GM20000 (cell line): Measurements from ENCODE around the gene LRBA.
"Not testable (repeated sequence)": the region's sequence is repeated elsewhere in the genome, so short reads cannot be mapped to it uniquely, and the experiment has no call there.

Experiments used
- DNase-seq: peaks from one replicate; pipeline ENCODE4 v3.0.0; 2012; ENCODE audit warnings: low spot score
- TF ChIP-seq, protein P1 (sequence below): IDR thresholded peaks from 2 replicates; pipeline ENCODE4 v1.5.1; 2012; ENCODE audit warnings: mild to moderate bottlenecking, control low read depth; ENCODE audit errors: extremely low read depth, missing control alignments

LRBA gene

DNA sequence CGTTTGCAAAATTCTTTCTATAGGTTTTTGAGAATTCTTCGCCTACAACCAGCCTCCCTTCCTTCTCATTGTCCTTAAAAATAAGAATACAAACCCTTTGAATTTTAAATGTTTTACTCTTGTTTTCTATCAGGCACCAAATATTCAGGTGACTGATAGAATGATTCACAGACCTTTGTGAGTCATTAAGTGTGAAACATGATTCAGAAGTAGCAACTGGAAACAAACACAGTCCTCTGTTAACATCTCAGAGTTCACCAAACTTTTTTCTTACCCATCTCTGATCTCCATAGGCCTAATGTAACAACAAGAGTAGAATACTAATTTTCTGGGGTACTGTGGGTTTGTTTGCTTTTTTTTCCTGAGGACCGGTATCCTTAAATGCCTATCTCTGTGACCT lies 496.5 kb downstream of the LRBA start:
- TF ChIP-seq, protein P1, sequence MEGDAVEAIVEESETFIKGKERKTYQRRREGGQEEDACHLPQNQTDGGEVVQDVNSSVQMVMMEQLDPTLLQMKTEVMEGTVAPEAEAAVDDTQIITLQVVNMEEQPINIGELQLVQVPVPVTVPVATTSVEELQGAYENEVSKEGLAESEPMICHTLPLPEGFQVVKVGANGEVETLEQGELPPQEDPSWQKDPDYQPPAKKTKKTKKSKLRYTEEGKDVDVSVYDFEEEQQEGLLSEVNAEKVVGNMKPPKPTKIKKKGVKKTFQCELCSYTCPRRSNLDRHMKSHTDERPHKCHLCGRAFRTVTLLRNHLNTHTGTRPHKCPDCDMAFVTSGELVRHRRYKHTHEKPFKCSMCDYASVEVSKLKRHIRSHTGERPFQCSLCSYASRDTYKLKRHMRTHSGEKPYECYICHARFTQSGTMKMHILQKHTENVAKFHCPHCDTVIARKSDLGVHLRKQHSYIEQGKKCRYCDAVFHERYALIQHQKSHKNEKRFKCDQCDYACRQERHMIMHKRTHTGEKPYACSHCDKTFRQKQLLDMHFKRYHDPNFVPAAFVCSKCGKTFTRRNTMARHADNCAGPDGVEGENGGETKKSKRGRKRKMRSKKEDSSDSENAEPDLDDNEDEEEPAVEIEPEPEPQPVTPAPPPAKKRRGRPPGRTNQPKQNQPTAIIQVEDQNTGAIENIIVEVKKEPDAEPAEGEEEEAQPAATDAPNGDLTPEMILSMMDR, result no peak
- DNase-seq, result no peak

DNA sequence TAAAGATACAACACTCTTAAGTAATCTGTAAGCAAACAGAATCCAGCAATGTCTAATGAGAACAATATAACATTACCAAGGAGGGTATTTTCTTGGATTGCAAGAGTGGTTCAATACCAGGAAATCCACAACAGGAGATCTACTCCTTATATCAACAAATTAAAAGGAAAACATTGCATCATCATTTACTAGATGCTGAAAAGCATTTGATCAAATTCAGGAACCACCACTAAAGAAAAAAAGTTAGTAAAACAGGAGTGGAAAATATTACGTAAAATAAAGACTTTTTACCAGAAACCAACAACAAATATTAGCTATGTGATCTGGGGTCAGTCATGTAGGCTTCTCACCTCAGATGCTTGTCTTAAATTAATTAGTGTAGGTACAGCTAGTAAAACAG lies 499.9 kb downstream of the LRBA start:
- DNase-seq, result no peak
- TF ChIP-seq, protein P1, result no peak

DNA sequence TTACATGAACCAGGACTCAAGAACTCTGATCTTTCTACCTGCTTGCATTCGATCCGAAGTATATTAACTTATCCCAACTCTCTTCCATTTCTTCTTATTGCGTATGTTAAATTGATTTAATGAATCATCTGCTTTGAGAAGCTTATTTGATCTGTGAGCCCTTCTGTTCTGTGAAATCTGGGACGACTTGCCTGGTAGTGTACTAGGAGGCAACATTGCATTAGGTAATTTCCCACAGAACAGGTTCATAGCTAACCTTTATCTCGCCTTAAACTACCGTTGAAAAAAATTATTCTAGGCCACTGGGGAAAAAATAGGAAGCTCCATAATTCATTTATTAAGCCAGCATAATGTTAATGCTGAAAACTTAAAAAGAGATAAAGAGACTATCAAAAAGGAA lies 500.4 kb downstream of the LRBA start:
- TF ChIP-seq, protein P1, result no peak
- no peak for DNase-seq

DNA sequence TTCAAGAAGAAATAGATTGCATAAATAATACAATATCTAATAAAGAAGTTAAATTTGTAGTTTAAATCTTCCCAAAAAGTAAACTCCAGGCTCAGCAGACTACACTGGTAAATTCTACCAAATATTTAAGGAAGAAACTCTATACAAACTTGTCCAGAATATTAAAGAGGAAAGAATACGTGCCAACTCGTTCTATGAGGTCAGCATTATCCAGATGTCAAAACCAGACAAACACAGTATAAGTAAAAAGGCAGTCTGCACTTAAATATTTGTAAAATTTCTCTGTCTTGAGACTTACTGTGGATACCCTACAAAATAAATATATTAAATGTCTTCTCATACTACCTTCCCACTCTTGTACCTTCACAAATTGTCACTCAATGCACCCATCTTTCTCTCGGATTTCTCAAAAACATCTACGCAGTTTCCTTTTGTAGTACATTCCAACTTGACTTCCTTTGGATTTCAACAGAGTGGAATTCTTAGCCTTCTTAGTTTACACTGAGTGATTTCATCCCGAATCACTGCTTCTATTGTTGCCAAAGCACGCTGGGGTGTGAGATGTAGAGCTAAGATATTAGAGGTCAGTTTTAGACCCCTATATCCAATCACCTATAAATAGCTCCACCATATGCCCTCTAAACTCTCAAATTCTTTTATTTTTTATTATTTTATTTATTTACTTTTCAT lies 504.8 kb downstream of the LRBA start:
- TF ChIP-seq, protein P1, result no peak
- DNase-seq, result no peak

DNA sequence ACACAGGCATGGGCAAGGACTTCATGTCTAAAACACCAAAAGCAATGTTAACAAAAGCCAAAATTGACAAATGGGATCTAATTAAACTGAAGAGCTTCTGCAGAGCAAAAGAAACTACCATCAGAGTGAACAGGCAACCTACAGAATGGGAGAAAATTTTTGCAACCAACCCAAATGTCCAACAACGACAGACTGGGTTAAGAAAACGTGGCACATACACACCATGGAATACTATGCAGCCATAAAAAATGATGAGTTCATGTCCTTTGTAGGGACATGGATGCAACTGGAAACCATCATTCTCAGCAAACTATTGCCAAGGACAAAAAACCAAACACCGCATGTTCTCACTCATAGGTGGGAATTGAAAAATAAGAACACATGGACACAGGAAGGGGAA lies 507.4 kb downstream of the LRBA start:
- not testable (repeated sequence) for DNase-seq

DNA sequence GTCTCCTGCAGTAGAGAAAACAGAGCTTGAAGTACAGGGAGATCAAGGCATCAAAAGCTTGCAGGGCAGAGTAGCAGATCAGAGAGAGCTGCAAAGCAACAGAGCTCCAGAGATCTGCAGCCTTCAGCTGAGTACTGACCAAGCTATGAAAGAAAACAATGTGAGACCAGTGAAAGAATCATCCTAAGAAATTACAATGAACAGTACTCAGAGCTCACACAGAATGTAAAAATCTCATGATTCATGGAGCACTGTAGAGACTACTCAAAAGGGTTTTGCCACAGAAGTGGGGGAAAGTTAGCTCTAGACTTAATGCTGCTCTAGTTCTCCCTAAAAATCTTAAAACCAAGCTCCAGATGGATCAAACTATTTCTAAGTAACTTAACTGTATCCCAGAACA lies 513.1 kb downstream of the LRBA start:
- DNase-seq, result no peak
- TF ChIP-seq, protein P1, result no peak

DNA sequence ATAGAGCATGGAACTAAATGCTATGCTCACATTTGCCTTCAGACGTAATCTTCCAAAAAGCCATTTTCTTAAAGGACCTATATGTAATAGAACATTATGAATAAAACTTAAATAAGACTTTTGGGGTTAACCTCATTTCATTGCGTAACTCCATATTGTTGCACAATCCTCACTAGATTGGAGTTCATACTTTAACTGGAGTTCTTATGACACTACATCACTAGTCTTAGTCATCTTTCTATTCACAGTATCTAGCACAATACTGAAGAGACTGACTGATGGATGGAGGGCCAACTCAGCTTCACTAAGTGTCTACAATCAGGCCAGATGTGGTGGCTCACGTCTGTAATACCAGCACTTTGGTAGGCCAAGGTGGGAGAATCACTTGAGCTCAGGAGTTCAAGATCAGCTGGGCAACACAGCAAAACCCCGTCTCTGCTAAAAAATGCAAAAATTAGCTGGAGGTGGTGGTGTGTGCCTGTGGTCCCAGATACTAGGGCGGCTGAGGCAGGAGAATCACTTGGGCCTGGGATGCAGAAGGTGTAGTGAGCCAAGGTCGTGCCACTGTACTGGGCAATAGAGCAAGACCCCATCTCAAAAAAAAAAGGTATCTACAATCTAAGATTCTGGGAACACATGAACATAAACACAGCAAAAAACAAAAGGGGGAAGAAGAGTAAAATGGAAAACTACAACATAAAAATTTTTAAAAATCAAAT lies 513.9 kb downstream of the LRBA start:
- TF ChIP-seq, protein P1, result no peak
- no peak for DNase-seq

DNA sequence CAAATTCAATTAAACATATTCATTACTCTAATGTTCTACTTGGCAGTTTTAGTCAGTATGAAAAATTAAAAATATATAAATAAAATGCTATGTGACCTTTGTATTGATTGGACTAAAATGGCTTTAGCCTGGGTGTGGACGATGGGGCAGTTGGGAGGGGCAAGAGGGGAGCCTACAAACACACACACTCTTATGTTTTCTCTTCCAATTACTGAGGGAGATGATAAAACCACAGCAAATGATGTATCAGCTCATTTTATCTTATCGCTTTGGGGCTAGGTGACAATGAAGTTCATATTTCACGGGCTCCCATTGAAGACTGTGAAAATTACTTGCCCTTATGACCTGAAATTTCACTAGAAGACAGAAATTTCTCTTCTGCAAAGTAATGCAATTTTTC lies 517.5 kb downstream of the LRBA start:
- TF ChIP-seq, protein P1, result no peak
- DNase-seq, result no peak
